Kidney epithelial cell (primary cell): ENCODE measurements around the gene SCARB1. TPM values are rescaled to one million over a fixed set of nuclear protein-coding genes. Genes with fewer than 3 reads are reported as not detected.

ENCODE experiments used
- DNase-seq: peaks from one replicate; pipeline ENCODE4 v3.0.0-alpha.2; 2010; ENCODE audit warnings: low read depth
- H3K27me3 ChIP-seq: 2 replicates; pipeline ENCODE4 v1.6.0; 2011; ENCODE audit warnings: low read length; ENCODE audit not compliant: control insufficient read depth, insufficient read depth
- H3K36me3 ChIP-seq: 2 replicates; pipeline ENCODE4 v1.5.1; 2011; ENCODE audit warnings: low read length; ENCODE audit not compliant: control insufficient read depth, insufficient read depth
- H3K4me3 ChIP-seq: 2 replicates; pipeline ENCODE4 v1.5.1; 2011; ENCODE audit warnings: low read depth, mild to moderate bottlenecking, control low read depth, low read length
- CTCF ChIP-seq: IDR thresholded peaks from 2 replicates; pipeline ENCODE4 v1.5.1; 2011; ENCODE audit warnings: mild to moderate bottlenecking, moderate library complexity, low read length, control low read depth, inconsistent platforms; ENCODE audit not compliant: insufficient read depth, poor library complexity, severe bottlenecking
- total RNA-seq: library from RNA; depleted of rRNA; stranded (reverse); fragments of >200 nt; gene quantifications from 2 replicates; pipeline ENCODE4 v1.2.3, GENCODE V29; 2015

Gene SCARB1
- total RNA-seq, 1 donor from 2014 or later, result 30.0 TPM

GRCh38 chr12:124782132-124782531 is 81.5 kb downstream of the SCARB1 start:
- no peak overlapping the region for H3K4me3 ChIP-seq
- H3K27me3 ChIP-seq, result no peaks in the 10 kb centered on the region
- DNase-seq, result no peak
- H3K36me3 ChIP-seq, result no peaks in the 10 kb centered on the region
- TF ChIP-seq CTCF, result no peak

- DNase-seq, result no peak
- H3K36me3 ChIP-seq, result no peaks in the 10 kb centered on the region
- no peak for TF ChIP-seq CTCF
- H3K27me3 ChIP-seq, result no peaks in the 10 kb centered on the region
- no peak overlapping the region for H3K4me3 ChIP-seq
Observed at GRCh38 chr12:124780752-124781685, 82.6 kb downstream of the SCARB1 start.

GRCh38 chr12:124780336-124780735 is 83.3 kb downstream of the SCARB1 start:
- DNase-seq, result no peak
- Histone ChIP-seq H3K36me3 (no peaks in the 10 kb centered on the region), H3K27me3 (no peaks in the 10 kb centered on the region), H3K4me3 (no peak overlapping the region)
- TF ChIP-seq CTCF, result no peak

GRCh38 chr12:124779161-124780141 is 84.2 kb downstream of the SCARB1 start:
- TF ChIP-seq CTCF, result no peak
- DNase-seq, result no peak
- H3K4me3 ChIP-seq, result no peak overlapping the region
- H3K27me3 ChIP-seq, result no peaks in the 10 kb centered on the region
- H3K36me3 ChIP-seq, result no peaks in the 10 kb centered on the region

- Histone ChIP-seq H3K27me3 (no peaks in the 10 kb centered on the region), H3K36me3 (no peaks in the 10 kb centered on the region), H3K4me3 (no peak overlapping the region)
- DNase-seq, result no peak
- TF ChIP-seq CTCF, result no peak
Observed at GRCh38 chr12:124778411-124778810, 85.3 kb downstream of the SCARB1 start.
